ENCODE results near the gene DUSP10.

Gene DUSP10

DNA sequence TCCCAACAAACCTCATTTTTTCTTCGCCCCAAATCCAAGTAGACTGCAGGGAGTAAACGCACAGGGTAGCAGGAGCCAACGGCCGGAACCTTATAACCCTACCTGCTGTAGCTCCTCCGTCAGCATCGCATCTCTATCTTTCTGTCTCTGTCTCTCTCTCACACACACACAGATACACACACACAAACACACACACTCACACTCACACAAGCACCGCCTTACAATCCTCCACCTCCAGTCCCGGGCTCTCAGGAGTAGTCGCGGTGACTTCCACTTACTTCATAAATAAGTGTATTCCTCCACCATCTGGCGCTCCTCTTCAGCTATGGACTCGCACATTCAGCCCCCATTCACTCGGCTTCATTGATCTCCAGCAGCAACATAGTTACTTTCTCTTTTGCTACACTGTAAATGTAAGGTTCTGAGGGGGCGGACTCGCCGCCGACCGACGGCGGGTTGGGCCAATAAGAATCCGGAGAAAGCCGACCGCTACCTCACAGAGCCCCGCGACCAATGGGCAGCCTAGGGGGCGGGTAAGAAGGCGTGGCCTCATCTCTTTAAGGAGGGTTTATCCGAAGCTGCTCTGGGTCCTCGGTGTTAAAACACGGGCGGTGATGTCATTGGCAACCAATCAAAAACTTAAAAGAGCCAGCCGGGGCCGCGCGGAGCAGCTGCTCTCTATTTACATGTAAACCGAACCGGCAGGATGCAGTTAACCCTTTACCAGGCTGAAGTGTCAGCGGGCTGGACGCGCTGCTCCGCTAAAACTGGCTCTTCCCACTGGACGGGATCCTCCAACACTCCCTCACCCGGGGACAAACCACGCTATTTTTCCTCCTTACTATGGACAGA lies at the start of gene DUSP10:
DUSP10 (minus strand) TSS at position 387 of the 852 bp plus-strand sequence. CDS start 2,345 bp downstream, outside the sequence.
- H3K27ac ChIP-seq, result peak within 1 kb of the TSS; percentile 82
- no peaks in the 10 kb centered on the region for H3K27me3 ChIP-seq (ENCODE audit: insufficient read depth, low read depth, severe bottlenecking)
- DNase-seq, result peak; percentile 93

GRCh38 chr1:221788466-221788865 lies 46.6 kb upstream of the DUSP10 start:
- no peak for DNase-seq
- Histone ChIP-seq H3K27me3 (ENCODE audit: insufficient read depth, low read depth, severe bottlenecking) (no peaks in the 10 kb centered on the region), H3K27ac (no peak overlapping the region), H3K4me3 (ENCODE audit: low read depth, low read length) (no peak overlapping the region), H3K9me3 (ENCODE audit: severe bottlenecking) (no peaks in the 10 kb centered on the region), H3K36me3 (no peaks in the 10 kb centered on the region)
- no peak for TF ChIP-seq CTCF (IDR thresholded peaks at IDR 0.05; ENCODE audit: low read depth, low read length)

More for the DNA sequence above, at the start of gene DUSP10:
- peak within 1 kb of the TSS; percentile 67 for H3K4me3 ChIP-seq (ENCODE audit: low read depth, low read length)
- H3K9me3 ChIP-seq (ENCODE audit: severe bottlenecking), result no peaks in the 10 kb centered on the region
- no peak for TF ChIP-seq CTCF (IDR thresholded peaks at IDR 0.05; ENCODE audit: low read depth, low read length)
- no peaks in the 10 kb centered on the region for H3K36me3 ChIP-seq

GRCh38 chr1:221786647-221787046 lies 44.8 kb upstream of the DUSP10 start:
- Histone ChIP-seq H3K36me3 (no peaks in the 10 kb centered on the region), H3K27ac (no peak overlapping the region), H3K27me3 (ENCODE audit: insufficient read depth, low read depth, severe bottlenecking) (no peaks in the 10 kb centered on the region), H3K9me3 (ENCODE audit: severe bottlenecking) (no peaks in the 10 kb centered on the region), H3K4me3 (ENCODE audit: low read depth, low read length) (no peak overlapping the region)
- no peak for DNase-seq
- no peak for TF ChIP-seq CTCF (IDR thresholded peaks at IDR 0.05; ENCODE audit: low read depth, low read length)

GRCh38 chr1:221783936-221784335 lies 42.0 kb upstream of the DUSP10 start:
- TF ChIP-seq CTCF (IDR thresholded peaks at IDR 0.05; ENCODE audit: low read depth, low read length), result no peak
- no peak overlapping the region for H3K27ac ChIP-seq
- no peak for DNase-seq
- no peaks in the 10 kb centered on the region for H3K36me3 ChIP-seq
- H3K9me3 ChIP-seq (ENCODE audit: severe bottlenecking), result no peaks in the 10 kb centered on the region
- H3K4me3 ChIP-seq (ENCODE audit: low read depth, low read length), result no peak overlapping the region
- H3K27me3 ChIP-seq (ENCODE audit: insufficient read depth, low read depth, severe bottlenecking), result no peaks in the 10 kb centered on the region

DNA sequence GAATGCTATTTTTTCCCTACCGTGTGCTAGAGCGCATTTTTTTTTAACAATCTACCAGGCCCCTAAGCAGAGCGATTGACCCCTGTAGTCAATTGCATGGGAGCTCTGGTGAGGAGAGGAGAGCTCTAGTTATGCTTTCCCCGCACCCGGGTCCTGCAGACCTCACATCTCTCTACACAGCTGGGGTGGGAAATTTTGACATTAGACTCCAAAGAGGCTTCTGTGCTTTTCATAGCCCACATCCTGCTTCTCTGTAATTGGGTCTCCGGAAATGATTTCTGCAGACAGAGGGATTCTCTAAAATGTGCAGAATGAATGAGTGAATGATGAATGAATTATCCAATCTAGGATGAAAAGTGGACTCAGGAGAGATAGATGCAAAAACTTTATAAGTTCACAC lies 41.5 kb upstream of the DUSP10 start:
- DNase-seq, result no peak
- H3K27ac ChIP-seq, result no peak overlapping the region

More for the DNA sequence above, 41.5 kb upstream of the DUSP10 start:
- no peaks in the 10 kb centered on the region for H3K27me3 ChIP-seq (ENCODE audit: insufficient read depth, low read depth, severe bottlenecking)
- no peaks in the 10 kb centered on the region for H3K36me3 ChIP-seq
- no peak for TF ChIP-seq CTCF (IDR thresholded peaks at IDR 0.05; ENCODE audit: low read depth, low read length)
- no peak overlapping the region for H3K4me3 ChIP-seq (ENCODE audit: low read depth, low read length)
- H3K9me3 ChIP-seq (ENCODE audit: severe bottlenecking), result no peaks in the 10 kb centered on the region
